Spleen (tissue), 11 donors: Measurements from ENCODE around the gene TBX5. TPM values are rescaled to one million over a fixed set of nuclear protein-coding genes. Genes with fewer than 3 reads are reported as not detected.

Source experiments
- DNase-seq: peaks from one replicate; pipeline ENCODE4 v3.0.0-alpha.2; 2020
- H3K27ac ChIP-seq, 8 donors: fragments of 200-600 bp; sonication (generic) in 7 of 8; 1 replicate in 4 of 8; 2 replicates in 4 of 8; pipeline versions ENCODE4 v1.5.0 to v1.8.0; 2016 to 2021; ENCODE audit warnings: inconsistent platforms in 4 of 8, mild to moderate bottlenecking in 4 of 8, moderate library complexity in 1 of 8
- H3K27me3 ChIP-seq, 7 donors: fragments of 200-600 bp; sonication (generic) in 6 of 7; replicated peaks in 1 of 7; 1 replicate in 4 of 7; 2 replicates in 3 of 7; pipeline versions ENCODE4 v1.5.0 to v1.8.0; 2016 to 2021; ENCODE audit warnings: inconsistent platforms in 3 of 7, mild to moderate bottlenecking in 1 of 7
- H3K36me3 ChIP-seq, 6 donors: fragments of 200-600 bp; sonication (generic) in 5 of 6; 1 replicate in 4 of 6; 2 replicates in 2 of 6; pipeline versions ENCODE4 v1.5.0 to v1.8.0; 2016 to 2021; ENCODE audit warnings: inconsistent platforms in 2 of 6
- H3K4me1 ChIP-seq, 6 donors: fragments of 200-600 bp; sonication (generic) in 5 of 6; 1 replicate in 3 of 6; 2 replicates in 3 of 6; pipeline versions ENCODE4 v1.5.0 to v1.8.0; 2016 to 2021; ENCODE audit warnings: inconsistent platforms in 3 of 6
- H3K4me3 ChIP-seq, 8 donors: fragments of 200-600 bp; sonication (generic) in 7 of 8; 1 replicate in 4 of 8; 2 replicates in 4 of 8; pipeline versions ENCODE4 v1.5.0 to v1.8.0; 2016 to 2021; ENCODE audit warnings: inconsistent platforms in 4 of 8, mild to moderate bottlenecking in 4 of 8, moderate library complexity in 2 of 8
- H3K9me3 ChIP-seq, 8 donors: fragments of 200-600 bp; sonication (generic) in 7 of 8; 1 replicate in 4 of 8; 2 replicates in 4 of 8; pipeline versions ENCODE4 v1.5.0 to v1.8.0; 2016 to 2021; ENCODE audit warnings: inconsistent platforms in 4 of 8
- POLR2A ChIP-seq, 3 donors: fragments of 450-650 bp; IDR thresholded peaks; one replicate each; pipeline ENCODE4 v1.5.1; 2017; ENCODE audit warnings: antibody characterized with exemption in 3 of 3, mild to moderate bottlenecking in 1 of 3
- POLR2AphosphoS5 ChIP-seq, 3 donors: sonication (generic); formaldehyde crosslinking; IDR thresholded peaks; one replicate each; pipeline ENCODE4 v1.5.1; 2017; ENCODE audit warnings: antibody characterized with exemption in 3 of 3
- WGBS, 5 donors: extraction: QIAGEN DNeasy Blood & Tissue Kit in 3 of 5; methylation state at CpG; one replicate each; pipeline versions ENCODE4 v1.1.5 to v1.1.7; 2013 to 2018; 5-methylcytosine and 5-hydroxymethylcytosine counted together
- intact Hi-C: fragments of 100-400 bp; cut with DNase I; formaldehyde crosslinking; loops from one replicate; pipeline ENCODE4 v1.15.0; 2023; ENCODE audit warnings: low total_unique reads
- polyA plus RNA-seq, 3 donors: library from polyadenylated mRNA; stranded (reverse); fragments of 200-250 nt; gene quantifications; one replicate each; pipeline ENCODE4 v1.2.1, GENCODE V29; 2013
- total RNA-seq, 7 donors: library from RNA; depleted of rRNA in 3 of 7; stranded (reverse); fragments of >200 nt in 3 of 7; fragmentation: NEBNext Ultra II Directional in 4 of 7; extraction: Animal tissue kit (Norgen Biotek cat#: 25700) in 4 of 7; gene quantifications; one replicate each; pipeline versions ENCODE4 v1.1.0 to v1.2.1, GENCODE V29; 2016 to 2021
- TF ChIP-seq, protein P1 (sequence below), 11 experiments: fragments of 200-600 bp in 7 of 11; fragments of 450-650 bp in 4 of 11; sonication (generic) in 4 of 11; IDR thresholded peaks in 8 of 11; conservative IDR thresholded peaks in 3 of 11; 1 replicate in 7 of 11; 2 replicates in 4 of 11; pipeline versions ENCODE4 v1.4.0 to v1.8.0; 2016 to 2021; ENCODE audit warnings: antibody characterized with exemption in 11 of 11, inconsistent platforms in 4 of 11, mild to moderate bottlenecking in 1 of 11
- donor health status: healthy with polysubstance abuse.
- donor health status: DM: no; HTN: no; CAD: no; lungs with moderate emphysema.
- donor health status: DM: no; HTN: no; CAD: no.
- donor health status: Bipolar disorder and iron deficiency.
- donor health status: healthy.
- donor health status: DM: no; HTN: no; CAD: no.
- donor health status: DM: yes; HTN: yes; CAD: no.

TBX5 gene
- total and polyA plus RNA-seq, 10 donors = not detected

DNA sequence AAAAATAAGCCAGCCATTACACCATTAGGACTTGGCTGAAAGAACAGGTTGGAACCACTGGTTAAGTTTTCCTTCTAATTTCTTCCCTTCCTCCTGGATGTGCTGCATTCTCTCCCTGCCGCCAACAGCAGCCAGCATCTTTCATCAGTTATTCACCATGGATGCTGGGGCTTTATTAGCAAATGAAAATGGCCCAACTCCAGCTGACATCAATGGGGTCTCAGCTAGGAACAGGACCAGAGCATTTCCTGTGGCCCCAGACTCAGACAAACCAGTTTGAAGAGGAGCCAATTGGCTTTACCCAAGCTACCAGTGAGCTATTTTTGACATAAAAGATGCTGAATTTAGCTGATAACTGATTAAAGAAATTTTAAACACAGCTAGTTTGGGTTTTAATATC is 26.0 kb upstream of the TBX5 start:
- 33 to 44% (median 34%) methylated on average over 1 of the region's 1 CpG for WGBS, 5 donors
- no peak for TF ChIP-seq POLR2A (IDR thresholded peaks at IDR 0.05)
- TF ChIP-seq POLR2AphosphoS5 (IDR thresholded peaks at IDR 0.05) = no peak
- TF ChIP-seq, protein P1, sequence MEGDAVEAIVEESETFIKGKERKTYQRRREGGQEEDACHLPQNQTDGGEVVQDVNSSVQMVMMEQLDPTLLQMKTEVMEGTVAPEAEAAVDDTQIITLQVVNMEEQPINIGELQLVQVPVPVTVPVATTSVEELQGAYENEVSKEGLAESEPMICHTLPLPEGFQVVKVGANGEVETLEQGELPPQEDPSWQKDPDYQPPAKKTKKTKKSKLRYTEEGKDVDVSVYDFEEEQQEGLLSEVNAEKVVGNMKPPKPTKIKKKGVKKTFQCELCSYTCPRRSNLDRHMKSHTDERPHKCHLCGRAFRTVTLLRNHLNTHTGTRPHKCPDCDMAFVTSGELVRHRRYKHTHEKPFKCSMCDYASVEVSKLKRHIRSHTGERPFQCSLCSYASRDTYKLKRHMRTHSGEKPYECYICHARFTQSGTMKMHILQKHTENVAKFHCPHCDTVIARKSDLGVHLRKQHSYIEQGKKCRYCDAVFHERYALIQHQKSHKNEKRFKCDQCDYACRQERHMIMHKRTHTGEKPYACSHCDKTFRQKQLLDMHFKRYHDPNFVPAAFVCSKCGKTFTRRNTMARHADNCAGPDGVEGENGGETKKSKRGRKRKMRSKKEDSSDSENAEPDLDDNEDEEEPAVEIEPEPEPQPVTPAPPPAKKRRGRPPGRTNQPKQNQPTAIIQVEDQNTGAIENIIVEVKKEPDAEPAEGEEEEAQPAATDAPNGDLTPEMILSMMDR (IDR thresholded peaks at IDR 0.05 in 8 of 11, conservative IDR thresholded peaks at IDR 0.05 in 3 of 11) = no peak
- Histone ChIP-seq H3K36me3 (no peaks in the 10 kb centered on the region), H3K27me3 (peaks cover 0 to 56% (median 0%) of the 10 kb centered on the region in 7 donors), H3K4me1 (no peaks in the 10 kb centered on the region), H3K9me3 (peaks cover 0 to 10% (median 0%) of the 10 kb centered on the region in 8 donors), H3K27ac (no peak overlapping the region), H3K4me3 (no peak overlapping the region)
- no peak for DNase-seq
- intact Hi-C loops = no loop called here

DNA sequence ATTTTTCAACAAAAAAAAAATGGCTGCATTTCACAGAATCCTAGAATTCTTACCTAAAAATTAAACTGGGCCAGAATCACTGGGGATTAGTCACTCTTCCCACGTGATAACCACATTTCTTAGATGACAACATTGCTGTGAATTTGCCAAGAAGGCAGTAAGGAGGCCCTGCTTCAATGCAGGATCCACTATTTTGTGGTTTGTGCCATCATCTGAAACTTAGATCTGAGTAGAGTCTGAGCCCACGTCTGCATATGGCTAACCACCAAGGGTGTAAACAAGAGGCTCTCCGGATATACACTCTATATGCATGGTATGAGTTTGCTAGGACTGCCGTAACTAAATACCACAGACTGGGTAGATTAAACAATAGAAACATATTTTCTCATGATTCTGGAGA is 24.4 kb upstream of the TBX5 start:
- Histone ChIP-seq H3K27ac (no peak overlapping the region), H3K4me1 (no peaks in the 10 kb centered on the region), H3K9me3 (no peaks in the 10 kb centered on the region), H3K27me3 (peaks cover 0 to 45% (median 0%) of the 10 kb centered on the region in 7 donors), H3K36me3 (no peaks in the 10 kb centered on the region), H3K4me3 (no peak overlapping the region)
- TF ChIP-seq POLR2AphosphoS5 (IDR thresholded peaks at IDR 0.05) (no peak), POLR2A (IDR thresholded peaks at IDR 0.05) (no peak)
- TF ChIP-seq, protein P1 (IDR thresholded peaks at IDR 0.05 in 8 of 11, conservative IDR thresholded peaks at IDR 0.05 in 3 of 11) = no peak
- no peak for DNase-seq
- intact Hi-C loops = no loop called here
- WGBS, 5 donors = 51 to 71% (median 55%) methylated on average over 4 of the region's 4 CpGs

DNA sequence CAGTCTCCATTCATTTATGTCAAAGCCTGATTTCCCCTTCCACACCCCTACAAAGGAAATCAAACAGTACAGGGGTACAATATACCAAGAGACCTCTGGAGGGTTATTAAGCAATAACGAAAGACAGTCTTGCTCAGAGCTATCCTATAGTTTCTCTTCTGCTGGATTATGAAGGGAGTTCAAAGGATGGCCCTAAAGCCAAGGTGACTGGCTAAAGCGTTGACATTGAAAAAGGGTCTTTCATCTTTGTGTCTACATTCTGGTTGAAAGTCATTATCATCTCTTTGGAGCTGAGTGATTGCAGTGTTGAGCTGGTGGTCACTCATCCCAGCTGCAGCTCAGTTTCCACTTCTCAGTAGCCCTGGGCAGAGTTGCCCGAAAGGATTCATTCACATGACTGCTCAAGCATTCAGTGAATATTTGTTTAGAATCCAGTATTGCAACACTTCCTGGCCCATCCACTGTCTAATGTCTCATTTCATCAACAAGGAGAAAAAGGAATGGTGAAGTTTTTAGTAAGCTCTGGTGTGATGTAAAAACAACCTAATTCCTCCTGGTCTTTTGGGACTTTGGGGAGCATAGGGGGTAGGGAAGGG is 19.2 kb upstream of the TBX5 start:
- no peaks in the 10 kb centered on the region for H3K4me1 ChIP-seq
- H3K27me3 ChIP-seq = peaks cover 0 to 43% (median 0%) of the 10 kb centered on the region in 7 donors
- no peaks in the 10 kb centered on the region for H3K9me3 ChIP-seq
- intact Hi-C loops = no loop called here
- WGBS, 5 donors = 49 to 63% (median 59%) methylated on average over 3 of the region's 3 CpGs
- no peaks in the 10 kb centered on the region for H3K36me3 ChIP-seq
- no peak for DNase-seq
- H3K27ac ChIP-seq = no peak overlapping the region
- TF ChIP-seq, protein P1 (IDR thresholded peaks at IDR 0.05 in 8 of 11, conservative IDR thresholded peaks at IDR 0.05 in 3 of 11) = no peak
- no peak for TF ChIP-seq POLR2AphosphoS5 (IDR thresholded peaks at IDR 0.05)
- no peak for TF ChIP-seq POLR2A (IDR thresholded peaks at IDR 0.05)
- no peak overlapping the region for H3K4me3 ChIP-seq

DNA sequence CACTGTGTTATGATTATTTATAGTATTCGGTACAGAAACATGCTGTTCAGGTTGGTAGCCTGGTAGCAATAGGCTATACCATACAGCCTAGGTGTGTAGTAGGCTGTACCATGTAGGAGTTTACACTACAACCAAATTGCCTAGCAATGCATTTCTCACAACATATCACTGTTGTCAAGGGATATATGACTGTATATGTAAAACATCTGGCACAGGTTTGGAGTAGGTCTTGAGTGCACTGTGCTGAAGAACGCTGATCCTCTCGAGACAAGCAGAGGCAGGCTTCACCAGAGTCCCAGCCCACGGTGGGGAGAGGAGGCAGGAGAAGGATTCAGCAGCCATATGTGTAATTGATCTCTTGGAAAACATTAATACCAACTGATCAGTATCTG is 15.0 kb upstream of the TBX5 start:
- Histone ChIP-seq H3K4me1 (no peaks in the 10 kb centered on the region), H3K4me3 (no peak overlapping the region), H3K27ac (no peak overlapping the region), H3K27me3 (peaks cover 0 to 65% (median 7%) of the 10 kb centered on the region in 7 donors), H3K36me3 (no peaks in the 10 kb centered on the region), H3K9me3 (no peaks in the 10 kb centered on the region)
- no peak for DNase-seq
- WGBS, 5 donors = 63 to 77% (median 71%) methylated on average over 4 of the region's 4 CpGs
- intact Hi-C loops = no loop called here
- TF ChIP-seq POLR2A (IDR thresholded peaks at IDR 0.05) (no peak), POLR2AphosphoS5 (IDR thresholded peaks at IDR 0.05) (no peak)
- TF ChIP-seq, protein P1 (IDR thresholded peaks at IDR 0.05 in 8 of 11, conservative IDR thresholded peaks at IDR 0.05 in 3 of 11) = no peak
